DOHH2 (cell line): ENCODE data around the gene KRTAP10-5.
"Not testable (repeated sequence)": the region's sequence is repeated elsewhere in the genome, so short reads cannot be mapped to it uniquely, and the experiment has no call there.

Source experiments
- H3F3A ChIP-seq: fragments of 200-600 bp; sonication (generic), shearing (Covaris generic); 2 replicates; pipeline ENCODE4 v1.6.0; 2016; ENCODE audit warnings: antibody characterized with exemption, mild to moderate bottlenecking; ENCODE audit not compliant: control insufficient read depth, insufficient read depth
- H3K27ac ChIP-seq: fragments of 200-600 bp; sonication (generic); 2 replicates; pipeline ENCODE4 v1.5.1; 2014; ENCODE audit warnings: low read depth, mild to moderate bottlenecking, low read length, moderate library complexity
- H3K27me3 ChIP-seq: fragments of 200-600 bp; sonication (generic); 2 replicates; pipeline ENCODE4 v1.6.1; 2014; ENCODE audit warnings: mild to moderate bottlenecking, low read length, mixed read lengths; ENCODE audit not compliant: control insufficient read depth
- H3K36me3 ChIP-seq: fragments of 200-600 bp; sonication (generic); 2 replicates; pipeline ENCODE4 v1.6.1; 2014; ENCODE audit warnings: mild to moderate bottlenecking, low read length, moderate library complexity, mixed read lengths; ENCODE audit not compliant: control insufficient read depth
- H3K4me1 ChIP-seq: fragments of 200-600 bp; sonication (generic); 2 replicates; pipeline ENCODE4 v1.6.1; 2014; ENCODE audit warnings: mild to moderate bottlenecking, low read length, mixed read lengths; ENCODE audit not compliant: control insufficient read depth
- H3K4me2 ChIP-seq: fragments of 200-600 bp; sonication (generic); 2 replicates; pipeline ENCODE4 v1.6.0; 2014; ENCODE audit warnings: mild to moderate bottlenecking, low read length, moderate library complexity
- H3K4me3 ChIP-seq: fragments of 200-600 bp; sonication (generic); 2 replicates; pipeline ENCODE4 v1.5.1; 2014; ENCODE audit warnings: mild to moderate bottlenecking, low read length, mixed read lengths
- H3K79me2 ChIP-seq: fragments of 200-600 bp; sonication (generic); 2 replicates; pipeline ENCODE4 v1.6.1; 2014; ENCODE audit warnings: mild to moderate bottlenecking, low read length, mixed read lengths; ENCODE audit not compliant: control insufficient read depth
- H3K9me2 ChIP-seq: fragments of 200-600 bp; sonication (generic); replicated peaks from 2 replicates; pipeline ENCODE4 v1.6.1; 2014; ENCODE audit warnings: mild to moderate bottlenecking, low read length, mixed read lengths; ENCODE audit not compliant: control insufficient read depth
- H3K9me3 ChIP-seq: fragments of 200-600 bp; sonication (generic); 2 replicates; pipeline ENCODE4 v1.6.1; 2014; ENCODE audit warnings: antibody characterized with exemption, low read length, mixed read lengths; ENCODE audit not compliant: control insufficient read depth, insufficient read depth
- H4K20me1 ChIP-seq: fragments of 200-600 bp; sonication (generic); 2 replicates; pipeline ENCODE4 v1.6.0; 2014; ENCODE audit warnings: low read depth, mild to moderate bottlenecking, antibody characterized with exemption, low read length, moderate library complexity; ENCODE audit not compliant: control insufficient read depth, insufficient read depth
- EZH2phosphoT487 ChIP-seq: fragments of 200-600 bp; sonication (generic); IDR thresholded peaks from 2 replicates; pipeline ENCODE4 v1.6.1; 2017; ENCODE audit warnings: borderline replicate concordance, mild to moderate bottlenecking, antibody characterized with exemption, low read length, moderate library complexity, mixed read lengths
- TF ChIP-seq, protein P1 (sequence below): fragments of 200-600 bp; sonication (generic); IDR thresholded peaks from one replicate; pipeline ENCODE4 v1.5.1; 2014; ENCODE audit warnings: antibody characterized with exemption, mild to moderate bottlenecking, low read depth, low read length; ENCODE audit not compliant: poor library complexity, severe bottlenecking

The KRTAP10-5 gene

DNA sequence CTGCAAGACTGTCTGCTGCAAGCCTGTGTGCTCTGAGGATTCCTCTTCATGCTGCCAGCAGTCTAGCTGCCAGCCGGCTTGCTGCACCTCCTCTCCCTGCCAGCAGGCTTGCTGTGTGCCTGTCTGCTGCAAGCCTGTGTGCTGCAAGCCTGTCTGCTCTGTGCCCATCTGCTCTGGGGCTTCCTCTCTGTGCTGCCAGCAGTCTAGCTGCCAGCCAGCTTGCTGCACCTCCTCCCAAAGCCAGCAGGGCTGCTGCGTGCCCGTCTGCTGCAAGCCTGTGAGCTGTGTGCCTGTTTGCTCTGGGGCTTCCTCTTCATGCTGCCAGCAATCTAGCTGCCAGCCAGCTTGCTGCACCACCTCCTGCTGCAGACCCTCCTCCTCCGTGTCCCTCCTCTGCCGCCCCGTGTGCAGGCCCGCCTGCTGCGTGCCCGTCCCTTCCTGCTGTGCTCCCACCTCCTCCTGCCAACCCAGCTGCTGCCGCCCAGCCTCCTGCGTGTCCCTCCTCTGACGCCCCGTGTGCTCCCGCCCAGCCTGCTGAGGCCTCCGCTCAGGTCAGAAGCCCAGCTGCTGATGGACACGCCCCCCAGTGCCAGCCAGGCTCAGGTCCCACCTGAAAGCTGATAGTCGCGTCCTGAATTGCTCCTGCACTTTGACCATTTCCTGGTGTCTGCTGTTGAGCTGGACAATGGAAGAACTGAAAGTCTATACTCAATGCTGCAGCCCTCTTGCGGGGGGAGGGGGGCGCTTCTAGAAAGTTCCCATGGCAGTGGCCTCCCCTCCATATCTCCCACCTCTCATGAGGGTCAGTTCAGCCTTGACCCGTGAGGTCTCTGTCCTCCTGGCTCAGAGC is 5.7 kb downstream of the KRTAP10-5 start:
- Histone ChIP-seq H3K27ac (no peak overlapping the region), H3K9me2 (no peaks in the 10 kb centered on the region), H3K4me3 (no peak overlapping the region), H3K27me3 (no peaks in the 10 kb centered on the region), H4K20me1 (no peaks in the 10 kb centered on the region), H3K36me3 (no peaks in the 10 kb centered on the region), H3K79me2 (no peaks in the 10 kb centered on the region), H3F3A (no peaks in the 10 kb centered on the region), H3K4me2 (no peak overlapping the region), H3K4me1 (no peaks in the 10 kb centered on the region), H3K9me3 (0 out of 2 replicates have a peak, but pooled peaks cover 3% of the 10 kb centered on the region)
- TF ChIP-seq, protein P1, sequence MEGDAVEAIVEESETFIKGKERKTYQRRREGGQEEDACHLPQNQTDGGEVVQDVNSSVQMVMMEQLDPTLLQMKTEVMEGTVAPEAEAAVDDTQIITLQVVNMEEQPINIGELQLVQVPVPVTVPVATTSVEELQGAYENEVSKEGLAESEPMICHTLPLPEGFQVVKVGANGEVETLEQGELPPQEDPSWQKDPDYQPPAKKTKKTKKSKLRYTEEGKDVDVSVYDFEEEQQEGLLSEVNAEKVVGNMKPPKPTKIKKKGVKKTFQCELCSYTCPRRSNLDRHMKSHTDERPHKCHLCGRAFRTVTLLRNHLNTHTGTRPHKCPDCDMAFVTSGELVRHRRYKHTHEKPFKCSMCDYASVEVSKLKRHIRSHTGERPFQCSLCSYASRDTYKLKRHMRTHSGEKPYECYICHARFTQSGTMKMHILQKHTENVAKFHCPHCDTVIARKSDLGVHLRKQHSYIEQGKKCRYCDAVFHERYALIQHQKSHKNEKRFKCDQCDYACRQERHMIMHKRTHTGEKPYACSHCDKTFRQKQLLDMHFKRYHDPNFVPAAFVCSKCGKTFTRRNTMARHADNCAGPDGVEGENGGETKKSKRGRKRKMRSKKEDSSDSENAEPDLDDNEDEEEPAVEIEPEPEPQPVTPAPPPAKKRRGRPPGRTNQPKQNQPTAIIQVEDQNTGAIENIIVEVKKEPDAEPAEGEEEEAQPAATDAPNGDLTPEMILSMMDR, result no peak
- no peak for TF ChIP-seq EZH2phosphoT487

- not testable (repeated sequence) for H3K9me3 ChIP-seq, H3K4me2 ChIP-seq, H4K20me1 ChIP-seq, H3K4me1 ChIP-seq, H3K79me2 ChIP-seq, H3K27ac ChIP-seq, H3K9me2 ChIP-seq, H3K27me3 ChIP-seq, H3K4me3 ChIP-seq, H3K36me3 ChIP-seq, H3F3A ChIP-seq
Observed at GRCh38 chr21:44573630-44574456, 6.6 kb downstream of the KRTAP10-5 start, which contains the start of gene KRTAP10-4. KRTAP10-4 (plus strand) TSS chr21:44573729; CDS start chr21:44573759, 30 bp downstream.

GRCh38 chr21:44572959-44573583 is 7.3 kb downstream of the KRTAP10-5 start:
- Histone ChIP-seq H3K36me3 (no peaks in the 10 kb centered on the region), H3K4me2 (no peak overlapping the region), H3K9me2 (no peaks in the 10 kb centered on the region), H3K27ac (no peak overlapping the region), H3K9me3 (0 out of 2 replicates have a peak, but pooled peaks cover 3% of the 10 kb centered on the region), H3K4me1 (no peaks in the 10 kb centered on the region), H3K79me2 (no peaks in the 10 kb centered on the region), H3F3A (no peaks in the 10 kb centered on the region), H4K20me1 (no peaks in the 10 kb centered on the region), H3K27me3 (no peaks in the 10 kb centered on the region), H3K4me3 (no peak overlapping the region)
- TF ChIP-seq EZH2phosphoT487, result no peak
- TF ChIP-seq, protein P1, result no peak
